GM18519 (cell line): ENCODE measurements around the gene FAM47B.

Experiments
- ATAC-seq: cut with Tn5 transposase; IDR thresholded peaks from one replicate; pipeline ENCODE4 v1.9.1; 2021; ENCODE audit warnings: mild to moderate bottlenecking, moderate library complexity; ENCODE audit not compliant: unreplicated experiment, low FRiP score

Gene FAM47B

DNA sequence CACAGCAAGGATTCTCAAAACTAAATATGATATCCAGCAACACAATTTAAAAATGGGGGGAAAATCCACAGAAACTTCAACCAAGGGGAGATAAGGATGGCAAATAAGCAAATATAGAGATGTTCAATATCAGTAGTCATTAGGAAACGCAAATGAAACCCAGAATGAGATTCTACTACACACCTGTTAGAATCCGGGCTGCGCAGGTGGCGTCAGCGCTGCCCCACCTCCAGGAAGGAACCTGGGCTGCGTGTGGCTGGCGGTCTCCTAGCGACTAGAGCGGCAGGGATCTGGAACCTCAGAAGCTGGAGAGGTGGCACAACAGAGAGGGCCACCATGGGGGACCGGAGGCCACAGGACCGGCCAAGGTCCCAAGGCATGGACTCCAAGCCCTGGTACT is at the start of gene FAM47B:
TSS of gene FAM47B (plus strand) at position 301 of the 400 bp plus-strand sequence. CDS start at position 337, 36 bp downstream.
- no peak for ATAC-seq

GRCh38 chrX:34893741-34894140 is 48.9 kb upstream of the FAM47B start:
- no peak for ATAC-seq

GRCh38 chrX:34900691-34901090 is 41.9 kb upstream of the FAM47B start:
- ATAC-seq: no peak

DNA sequence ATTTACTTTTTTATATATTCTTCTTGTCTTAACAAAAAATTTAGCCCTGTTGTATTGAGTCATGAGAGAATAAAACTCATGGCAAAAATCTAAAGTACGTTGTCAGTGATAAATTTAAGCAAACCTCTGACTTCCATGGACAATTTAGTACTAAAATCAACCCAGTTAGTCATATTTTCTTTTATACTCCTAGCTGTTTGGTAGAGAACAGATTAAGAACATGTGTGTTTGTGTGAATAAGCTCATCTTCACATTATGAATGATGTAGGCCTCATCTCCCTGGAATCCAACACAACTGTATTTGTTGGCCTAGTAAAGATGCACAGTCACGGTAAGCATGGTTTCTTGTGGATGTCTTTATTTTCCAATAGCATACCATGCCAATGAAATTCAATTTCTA is 40.8 kb upstream of the FAM47B start:
- ATAC-seq: no peak

- ATAC-seq: no peak
Observed at GRCh38 chrX:34903316-34903715, 39.3 kb upstream of the FAM47B start.

GRCh38 chrX:34909151-34909550 is 33.4 kb upstream of the FAM47B start:
- no peak for ATAC-seq

GRCh38 chrX:34915463-34916225 is 27.0 kb upstream of the FAM47B start:
- ATAC-seq: no peak

GRCh38 chrX:34917146-34917545 is 25.4 kb upstream of the FAM47B start:
- ATAC-seq: no peak

DNA sequence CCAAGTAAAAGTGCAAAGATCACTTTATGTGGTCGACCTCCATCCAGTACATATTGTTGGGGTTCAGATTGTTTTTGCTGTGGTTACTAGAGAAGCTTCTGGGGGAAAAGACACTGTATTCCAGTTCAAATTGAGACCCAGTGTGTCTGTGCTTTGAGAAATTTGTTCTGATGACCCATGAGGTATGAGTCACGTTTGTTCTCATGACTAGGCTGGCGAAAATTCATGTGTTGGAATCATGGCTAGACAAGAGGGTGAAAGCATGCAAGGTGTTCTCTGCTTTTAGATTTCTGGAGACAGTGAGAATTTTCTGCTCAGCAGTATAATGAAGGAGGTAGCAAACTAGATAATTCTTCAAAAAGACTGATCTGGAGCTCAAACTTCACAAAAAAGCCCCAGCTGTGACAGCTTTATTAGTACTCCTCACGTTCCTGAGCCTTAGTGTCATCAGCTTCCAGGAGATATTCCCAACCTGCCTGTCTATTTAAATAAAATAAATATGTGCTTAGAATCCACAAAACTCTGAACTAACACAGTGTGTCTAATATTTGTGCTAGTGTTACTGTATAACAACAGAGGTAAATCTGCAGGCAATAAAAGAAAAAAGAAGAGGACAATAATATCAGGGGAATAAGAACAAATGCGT is 24.4 kb upstream of the FAM47B start:
- ATAC-seq: no peak

GRCh38 chrX:34918856-34919255 is 23.7 kb upstream of the FAM47B start:
- no peak for ATAC-seq

GRCh38 chrX:34927866-34928265 is 14.7 kb upstream of the FAM47B start:
- no peak for ATAC-seq

GRCh38 chrX:34943235-34943634 is 639 bp downstream of the FAM47B start:
- no peak for ATAC-seq

GRCh38 chrX:34956916-34957315 is 14.3 kb downstream of the FAM47B start:
- ATAC-seq: no peak

GRCh38 chrX:34961662-34962061 is 19.1 kb downstream of the FAM47B start:
- ATAC-seq: no peak

- ATAC-seq: no peak
Observed at GRCh38 chrX:34972206-34972605, 29.6 kb downstream of the FAM47B start.

DNA sequence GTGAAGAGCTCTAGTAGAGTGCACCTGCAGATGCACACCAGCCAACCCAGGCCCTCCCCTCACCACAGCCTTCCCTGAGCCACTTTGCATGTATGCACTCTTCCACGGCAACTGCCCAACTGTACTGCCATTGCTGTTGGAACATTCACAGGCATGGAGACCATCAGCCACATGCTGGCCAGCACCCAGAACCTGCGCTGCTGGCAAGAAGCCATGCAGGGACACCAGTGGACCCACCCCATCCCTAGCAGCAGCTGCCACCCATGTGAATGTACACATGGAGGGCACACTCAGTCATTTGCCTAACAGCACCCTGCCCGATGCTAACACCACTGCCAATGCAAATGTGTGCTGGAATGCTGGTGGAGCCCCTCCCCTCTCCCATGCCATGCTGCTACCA is 35.6 kb downstream of the FAM47B start:
- no peak for ATAC-seq

DNA sequence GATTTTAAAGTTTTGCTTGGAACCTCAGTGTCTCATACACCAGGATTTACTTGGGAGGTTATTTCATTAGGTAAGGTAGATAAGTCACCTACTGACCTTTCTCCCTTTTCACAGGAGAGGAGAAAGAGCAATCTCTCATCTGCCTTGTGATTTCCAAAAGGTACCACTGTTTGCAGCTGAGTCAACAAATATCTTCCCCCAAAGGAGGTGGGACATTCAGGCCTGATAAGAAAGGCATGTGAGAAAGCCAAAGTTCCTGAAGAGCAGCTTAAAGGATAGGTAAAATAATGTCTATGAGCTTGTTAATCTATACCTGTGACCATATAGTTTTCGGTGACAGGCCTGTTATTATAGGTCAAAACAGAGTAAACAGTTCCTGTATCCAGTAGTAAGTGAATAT is 45.0 kb downstream of the FAM47B start:
- no peak for ATAC-seq
